Cerebellar nuclear complex (tissue), 1 donor: ENCODE results near the gene C10orf67.
"Not testable (repeated sequence)": the region's sequence is repeated elsewhere in the genome, so short reads cannot be mapped to it uniquely, and the experiment has no call there.

ENCODE experiments used
- DNase-seq, 2 experiments: peaks; one replicate each; lab custom pipeline; 2025; lab: John Stamatoyannopoulos, UW

The C10orf67 gene

DNA sequence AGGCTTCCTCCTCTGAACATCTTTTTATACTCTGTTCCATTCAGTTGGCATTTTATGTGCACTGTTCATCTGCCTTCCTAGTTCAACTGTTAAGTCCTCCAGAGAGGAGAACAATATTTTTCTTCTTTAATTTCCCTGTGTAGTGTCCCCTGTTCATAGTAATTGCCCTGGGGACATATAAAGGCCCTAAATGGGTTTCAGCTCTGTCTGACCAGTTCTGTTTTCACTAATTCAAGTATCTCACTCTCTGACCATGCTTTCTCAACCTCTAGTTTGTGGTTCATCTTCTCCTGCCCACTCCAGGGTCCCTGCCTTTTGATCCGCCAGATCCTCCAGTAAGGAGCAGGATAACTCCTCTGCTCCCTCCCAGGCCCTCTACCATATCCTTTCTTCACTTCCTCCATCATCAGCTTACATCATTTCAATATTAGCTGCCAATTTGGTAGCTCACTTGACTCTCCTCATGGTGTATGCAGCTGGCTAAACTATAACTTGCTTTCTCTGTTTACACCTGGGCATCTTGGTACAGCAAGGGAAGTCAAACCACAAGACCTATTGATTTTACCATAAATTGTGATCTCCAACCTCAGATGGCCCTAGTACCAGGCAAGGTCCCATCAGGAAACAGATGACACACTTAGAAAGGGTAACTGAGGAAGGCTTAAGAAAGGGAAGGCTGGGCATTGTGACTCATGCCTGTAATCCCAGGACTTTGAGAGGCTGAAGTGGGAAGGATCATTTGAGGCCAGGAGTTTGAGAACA is 17.7 kb upstream of the C10orf67 start:
- no peak for DNase-seq

DNA sequence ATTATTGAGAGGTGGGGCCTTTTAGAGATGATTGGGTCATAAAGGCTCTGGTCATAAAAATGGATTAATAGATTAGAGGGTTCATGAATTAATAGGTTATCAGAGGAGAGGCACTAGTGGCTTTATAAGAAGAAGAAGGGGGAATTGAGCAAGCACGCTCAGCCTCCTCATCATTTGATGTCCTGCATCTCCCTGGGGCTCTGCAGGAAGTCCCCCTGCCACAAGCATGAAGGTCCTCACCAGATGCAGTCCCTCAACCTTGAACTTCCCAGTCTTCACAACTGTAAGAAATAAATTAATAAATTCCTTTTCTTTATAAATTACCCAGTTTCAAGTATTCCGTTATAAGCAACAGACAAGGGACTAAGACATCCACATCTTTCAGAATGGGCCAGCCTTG is 17.1 kb upstream of the C10orf67 start:
- no peak for DNase-seq

DNA sequence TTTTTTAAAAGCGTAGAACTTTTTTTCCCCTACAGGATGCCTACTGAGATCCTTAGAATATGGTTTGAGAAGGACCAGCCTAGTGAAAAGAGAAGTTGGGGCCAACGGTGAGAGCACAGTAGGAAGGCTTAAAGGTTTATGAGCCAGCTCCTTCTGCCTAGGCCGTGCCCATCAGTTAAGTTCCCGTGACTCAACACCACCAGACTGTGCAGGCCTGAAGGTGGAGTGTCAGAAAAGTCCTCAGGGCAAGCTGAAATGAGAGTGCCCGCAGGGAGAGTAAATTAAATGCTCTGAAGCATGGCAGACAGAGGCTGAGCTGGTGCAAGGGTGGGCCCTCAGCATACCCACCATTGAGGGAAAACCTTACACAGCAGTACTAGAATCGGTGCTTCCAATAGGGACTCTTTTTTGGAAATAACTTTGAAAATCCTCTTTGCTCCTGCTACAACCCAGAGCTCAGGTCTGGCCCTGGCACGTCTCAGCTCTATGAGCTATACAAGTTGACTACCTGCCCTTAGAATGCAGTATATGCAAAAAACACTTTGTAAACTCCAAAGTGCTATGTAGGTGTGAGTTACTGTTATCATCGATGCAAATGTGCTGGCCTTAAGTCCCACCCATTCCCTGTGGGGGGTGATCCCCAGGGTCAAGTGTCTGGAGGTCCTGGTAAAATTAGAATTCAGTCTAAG is 15.2 kb upstream of the C10orf67 start:
- DNase-seq: no peak

DNA sequence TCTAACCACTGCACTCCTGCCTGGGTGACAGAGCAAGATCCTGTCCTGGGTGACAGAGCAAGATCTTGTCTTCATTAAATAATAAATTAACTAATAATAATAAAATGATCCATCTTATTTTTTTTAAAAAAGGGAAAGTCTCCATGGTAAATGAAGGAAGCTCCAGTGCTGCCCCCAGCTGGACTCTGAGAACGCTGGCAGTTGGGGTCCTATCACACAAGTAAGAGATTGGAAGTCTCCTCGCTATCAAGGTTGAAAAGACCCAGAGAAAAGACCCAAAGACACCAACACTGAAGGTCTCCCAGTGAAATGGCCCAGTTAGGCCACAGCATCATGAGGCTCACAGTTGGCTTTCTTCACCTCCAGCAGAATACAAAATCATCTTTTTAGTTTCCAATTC is 13.8 kb upstream of the C10orf67 start:
- DNase-seq: no peak

- no peak for DNase-seq
Observed at GRCh38 chr10:23354630-23355279, 10.2 kb upstream of the C10orf67 start.

DNA sequence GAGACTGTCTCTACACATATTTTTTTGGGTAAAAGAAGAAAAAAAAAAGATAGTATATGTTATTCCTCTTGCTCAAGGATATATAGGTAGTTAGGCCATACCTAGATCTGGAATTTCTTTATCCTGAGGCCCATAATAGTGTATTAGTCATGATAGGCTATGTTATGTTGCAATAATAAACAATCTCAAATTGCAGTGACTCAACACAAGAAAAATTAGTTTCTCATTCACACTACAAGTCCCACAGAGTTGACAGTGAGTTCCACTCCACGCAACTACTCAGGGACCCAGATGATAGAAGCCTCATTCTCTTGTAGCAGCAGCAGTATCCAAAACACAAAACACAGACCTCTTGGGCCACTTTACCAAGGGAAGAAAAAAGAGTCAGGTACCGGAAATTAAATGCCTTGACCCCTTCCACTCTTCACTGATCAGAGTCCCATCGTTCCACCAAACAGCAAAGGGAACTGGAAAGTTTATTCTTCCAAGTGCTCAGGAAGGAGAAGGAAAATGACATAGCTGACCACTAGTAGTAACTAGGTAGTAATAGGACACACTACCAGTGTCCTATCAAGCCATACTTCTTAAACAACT is 7.4 kb upstream of the C10orf67 start:
- no peak for DNase-seq

DNA sequence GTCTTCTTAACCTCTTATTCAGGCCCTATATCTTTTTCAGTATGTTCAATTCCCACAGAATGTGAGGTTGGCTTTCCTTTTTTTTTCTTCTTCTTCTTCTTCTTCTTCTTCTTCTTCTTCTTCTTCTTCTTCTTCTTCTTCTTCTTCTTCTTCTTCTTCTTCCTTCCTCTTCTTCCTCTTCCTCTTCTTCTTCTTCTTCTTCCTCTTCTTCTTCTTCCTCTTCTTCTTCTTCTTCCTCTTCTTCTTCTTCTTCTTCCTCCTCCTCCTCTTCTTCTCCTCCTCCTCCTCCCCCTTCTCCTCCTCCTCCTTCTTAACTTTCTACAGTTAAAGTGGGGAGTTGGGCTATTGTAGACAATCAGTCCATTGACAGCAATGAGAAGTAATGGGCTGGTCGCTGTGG is 6.1 kb upstream of the C10orf67 start:
- DNase-seq: not testable (repeated sequence)

DNA sequence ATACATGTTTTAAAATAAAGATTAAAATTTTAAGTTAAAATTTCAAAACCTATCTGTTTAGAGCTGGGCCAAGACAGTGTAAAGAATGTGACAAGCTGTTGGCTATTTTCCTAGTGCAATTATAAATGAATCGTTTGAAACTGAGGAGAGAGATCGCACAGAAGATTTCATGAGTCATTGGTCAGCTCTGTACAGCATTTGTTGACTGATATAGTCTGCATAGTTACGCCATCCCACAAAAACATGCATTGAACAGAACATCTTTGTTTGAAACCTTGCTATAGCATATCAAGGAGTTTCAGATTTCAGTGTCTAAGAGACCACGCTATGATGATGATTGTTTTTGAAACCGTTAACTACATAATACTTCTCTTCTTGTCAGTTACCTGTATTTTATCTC is 1.3 kb upstream of the C10orf67 start:
- DNase-seq: no peak

- DNase-seq: no peak
Observed at GRCh38 chr10:23343591-23344240, 881 bp downstream of the C10orf67 start.

DNA sequence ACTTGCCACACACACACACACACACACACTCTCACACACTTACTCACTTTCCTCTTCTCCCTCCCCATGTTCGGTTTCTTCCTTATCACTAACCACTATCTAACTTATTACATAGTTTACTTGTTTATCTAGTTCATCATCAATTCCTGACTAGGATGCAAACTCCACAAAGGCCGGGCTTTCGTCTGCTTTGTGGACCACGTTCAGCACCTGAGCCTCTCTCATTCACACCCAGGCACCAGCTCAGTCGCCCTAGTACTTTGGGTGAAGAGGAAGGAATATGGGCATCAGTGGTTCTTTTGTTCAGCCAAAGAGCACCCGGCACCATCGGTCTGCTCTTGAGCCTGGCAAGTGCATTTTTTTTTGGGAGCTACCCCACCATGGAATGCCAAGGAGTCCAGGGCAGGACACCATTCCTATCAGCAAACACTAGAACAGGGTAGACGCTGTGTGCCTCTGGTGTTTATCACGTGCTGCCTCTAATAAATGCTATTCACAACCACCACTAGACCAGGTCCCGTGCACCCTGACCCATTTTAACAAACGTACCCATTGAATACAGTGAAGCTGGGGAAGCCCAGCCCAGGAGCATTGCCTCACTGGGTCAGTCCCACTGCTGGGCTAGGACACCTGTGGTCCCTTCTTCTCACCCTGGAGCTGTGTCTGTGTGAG is 2.2 kb downstream of the C10orf67 start:
- DNase-seq: no peak

- no peak for DNase-seq
Observed at GRCh38 chr10:23341004-23341403, 3.6 kb downstream of the C10orf67 start.

- no peak for DNase-seq
Observed at GRCh38 chr10:23340354-23340753, 4.2 kb downstream of the C10orf67 start.

GRCh38 chr10:23338886-23339285 is 5.7 kb downstream of the C10orf67 start:
- no peak for DNase-seq

DNA sequence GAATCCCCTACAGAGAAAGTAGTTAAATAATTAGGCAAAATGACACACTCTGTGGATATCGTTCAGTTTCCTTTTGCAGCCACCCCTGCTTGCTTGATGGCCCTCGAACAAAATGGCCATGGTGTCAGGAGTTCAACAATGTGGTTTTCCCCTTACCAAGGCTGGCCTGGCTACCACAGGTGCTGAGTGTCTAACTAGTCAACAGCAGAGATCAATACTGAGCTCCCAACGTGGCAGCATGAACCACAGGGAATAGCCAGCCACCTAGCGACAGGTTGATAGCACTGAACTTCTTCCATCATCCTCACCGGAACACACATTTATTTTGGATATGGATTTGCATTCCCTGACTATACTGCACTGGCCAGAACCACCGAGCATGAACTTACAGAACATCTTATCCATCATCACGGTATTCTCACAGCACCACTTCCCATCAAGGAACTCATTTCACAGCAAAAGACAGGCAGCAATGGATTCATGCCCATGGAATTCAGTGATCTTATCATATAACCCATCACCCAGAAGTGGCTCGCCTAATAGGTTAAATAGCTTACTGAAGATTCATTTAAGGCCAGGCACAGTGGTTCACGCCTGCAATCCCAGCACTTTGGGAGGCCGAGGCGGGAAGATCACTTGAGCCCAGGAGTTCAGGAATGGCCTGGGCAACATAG is 6.3 kb downstream of the C10orf67 start:
- DNase-seq: no peak

DNA sequence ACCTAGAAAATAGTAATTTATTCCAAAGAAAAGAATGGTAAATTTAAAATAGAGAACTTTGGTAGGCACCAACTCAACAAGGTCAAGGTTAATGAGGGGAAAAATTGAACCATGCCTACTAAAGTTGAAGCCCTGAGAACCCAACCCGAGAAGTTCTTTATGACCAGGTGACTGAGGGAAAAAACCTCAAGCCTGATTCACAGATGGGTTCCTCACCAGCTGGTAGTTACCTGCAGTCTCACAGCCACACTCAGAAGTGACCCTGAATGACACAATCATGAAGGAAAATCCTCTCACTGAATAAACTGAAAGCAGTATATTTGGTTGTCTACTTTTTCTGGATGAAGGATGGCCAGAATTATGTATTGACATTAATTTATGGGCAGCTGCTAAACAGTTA is 7.0 kb downstream of the C10orf67 start:
- no peak for DNase-seq

GRCh38 chr10:23331567-23332301 is 12.9 kb downstream of the C10orf67 start:
- DNase-seq: no peak

- no peak for DNase-seq
Observed at GRCh38 chr10:23330948-23331347, 13.6 kb downstream of the C10orf67 start.

DNA sequence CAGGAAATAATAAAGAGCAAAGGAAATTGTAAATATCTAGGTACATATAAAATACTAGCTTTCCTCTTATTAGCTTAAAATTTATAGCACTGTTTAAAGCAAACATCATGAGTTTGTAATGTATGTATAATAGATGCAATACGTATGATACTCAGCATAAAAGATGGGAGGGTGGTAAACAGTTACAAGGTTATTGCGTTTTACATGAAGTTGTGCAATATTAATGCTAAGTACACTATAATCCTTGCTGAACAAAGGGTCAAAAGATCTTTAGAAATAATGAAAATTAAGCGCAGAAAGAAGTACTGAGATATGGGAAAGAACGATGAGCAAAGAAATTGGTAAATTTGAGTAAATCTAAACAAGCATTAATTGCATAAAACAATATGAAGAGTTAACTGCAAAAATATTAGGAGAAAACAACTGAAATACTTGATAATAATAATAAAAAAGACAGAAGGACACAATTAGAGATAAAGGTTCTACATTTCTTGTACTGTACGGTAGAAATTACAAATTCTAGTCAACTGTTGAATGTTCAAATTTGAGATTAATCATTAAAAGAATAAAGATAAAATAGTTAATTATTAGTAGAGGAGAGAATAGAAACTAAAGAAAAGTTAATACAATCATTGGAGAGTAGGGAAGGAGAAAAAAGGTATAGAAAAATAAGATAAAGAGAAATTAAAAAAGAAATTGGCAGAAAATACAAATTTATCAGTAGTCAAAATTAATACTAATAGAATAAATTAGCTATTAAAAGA is 17.9 kb downstream of the C10orf67 start:
- DNase-seq: no peak

GRCh38 chr10:23325132-23325531 is 19.5 kb downstream of the C10orf67 start:
- DNase-seq: no peak

DNA sequence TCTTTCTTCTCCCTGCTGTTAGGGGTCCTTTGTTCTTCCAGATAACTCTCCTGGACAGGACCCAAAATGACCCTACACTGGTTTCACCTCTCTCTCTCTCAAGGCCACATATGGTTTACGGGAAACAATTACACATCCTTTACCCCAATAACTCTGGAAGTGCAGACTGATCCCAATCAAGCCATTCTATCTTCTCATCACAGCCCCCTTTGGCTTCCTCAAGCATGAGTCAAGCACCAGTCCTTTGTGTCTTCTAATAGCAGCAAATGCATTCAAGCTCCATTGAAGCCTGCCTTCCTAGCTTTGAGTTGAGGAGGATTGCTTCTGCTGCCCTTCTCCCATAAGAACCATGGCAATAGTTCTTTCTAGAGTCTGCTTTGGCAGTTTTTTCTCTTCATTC is 20.2 kb downstream of the C10orf67 start:
- no peak for DNase-seq
